ENCODE measurements around the gene SMYD3. TPM values are rescaled to one million over a fixed set of nuclear protein-coding genes. Genes with fewer than 3 reads are reported as not detected.

Gene SMYD3
- total RNA-seq, 1 donor from 2014 or later: 80.8 TPM

DNA sequence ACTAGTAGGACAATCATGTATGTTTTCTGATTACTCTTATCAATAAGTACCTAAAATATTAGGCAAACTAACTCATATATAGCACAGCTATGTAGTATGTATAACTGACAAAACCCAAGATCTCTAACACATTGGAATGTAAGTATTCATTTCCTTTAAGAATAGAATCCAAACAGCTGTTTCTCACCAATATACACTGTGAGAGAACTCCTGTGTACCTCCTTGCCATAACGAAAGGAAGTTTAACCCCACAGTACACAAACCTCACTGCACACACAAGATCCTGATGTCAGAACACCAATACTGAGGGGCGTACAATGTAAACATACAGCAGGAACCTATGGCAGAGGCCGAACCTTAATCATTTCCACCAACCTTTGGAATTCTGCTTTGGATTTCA, 113.0 kb downstream of the SMYD3 start:
- no peaks in the 10 kb centered on the region for H4K20me1 ChIP-seq (ENCODE audit: insufficient read depth, low read length)
- Mint-ChIP-seq H3K4me1 (ENCODE audit: low read depth, unreplicated experiment) (peaks cover 21% of the 10 kb centered on the region), H3K4me3 (ENCODE audit: unreplicated experiment) (no peak overlapping the region), H3K9me3 (ENCODE audit: unreplicated experiment) (peaks cover 15% of the 10 kb centered on the region), H3K27me3 (ENCODE audit: low read depth, unreplicated experiment) (no peaks in the 10 kb centered on the region), H3K36me3 (ENCODE audit: low read depth, unreplicated experiment) (peaks cover 19% of the 10 kb centered on the region), H3K27ac (ENCODE audit: unreplicated experiment) (no peak overlapping the region)
- FAIRE-seq (no peak), DNase-seq (ENCODE audit: low read depth) (no peak)
- H3K27me3 ChIP-seq (ENCODE audit: insufficient read depth, low read length): no peaks in the 10 kb centered on the region
- TF ChIP-seq EZH2 (IDR thresholded peaks at IDR 0.05; ENCODE audit: insufficient read depth, low read length): no peak
- H3K4me2 ChIP-seq (ENCODE audit: low read length): no peak overlapping the region
- peaks cover 3% of the 10 kb centered on the region for H3K9me3 ChIP-seq (ENCODE audit: insufficient read depth, low read depth, low read length)
- no peaks in the 10 kb centered on the region for H3K79me2 ChIP-seq (ENCODE audit: insufficient read depth, low read length)
- H2AFZ ChIP-seq (ENCODE audit: low read depth, low read length): no peak overlapping the region
- H3K36me3 ChIP-seq (ENCODE audit: insufficient read depth, low read length): no peaks in the 10 kb centered on the region
- no peaks in the 10 kb centered on the region for H3K4me1 ChIP-seq (ENCODE audit: insufficient read depth, low read length)
- H3K27ac ChIP-seq (ENCODE audit: low read depth, low read length): no peak overlapping the region
- no peak overlapping the region for H3K9ac ChIP-seq (ENCODE audit: low read length)
- H3K4me3 ChIP-seq (ENCODE audit: insufficient read depth, low read depth, low read length): no peak overlapping the region

- Mint-ChIP-seq H3K27ac (ENCODE audit: unreplicated experiment) (no peak overlapping the region), H3K27me3 (ENCODE audit: low read depth, unreplicated experiment) (no peaks in the 10 kb centered on the region), H3K36me3 (ENCODE audit: low read depth, unreplicated experiment) (peaks cover 17% of the 10 kb centered on the region), H3K4me1 (ENCODE audit: low read depth, unreplicated experiment) (peaks cover 5% of the 10 kb centered on the region), H3K9me3 (ENCODE audit: unreplicated experiment) (peaks cover 12% of the 10 kb centered on the region), H3K4me3 (ENCODE audit: unreplicated experiment) (no peak overlapping the region)
- TF ChIP-seq EZH2 (IDR thresholded peaks at IDR 0.05; ENCODE audit: insufficient read depth, low read length): no peak
- TF ChIP-seq CTCF (IDR thresholded peaks at IDR 0.05; ENCODE audit: insufficient read depth, low read depth, low read length): no peak
- H3K36me3 ChIP-seq (ENCODE audit: insufficient read depth, low read length): no peaks in the 10 kb centered on the region
- no peak for DNase-seq (ENCODE audit: low read depth)
- H4K20me1 ChIP-seq (ENCODE audit: insufficient read depth, low read length): no peaks in the 10 kb centered on the region
- peaks cover 3% of the 10 kb centered on the region for H3K9me3 ChIP-seq (ENCODE audit: insufficient read depth, low read depth, low read length)
- no peaks in the 10 kb centered on the region for H3K79me2 ChIP-seq (ENCODE audit: insufficient read depth, low read length)
- no peaks in the 10 kb centered on the region for H3K4me1 ChIP-seq (ENCODE audit: insufficient read depth, low read length)
- H3K4me2 ChIP-seq (ENCODE audit: low read length): no peak overlapping the region
- H2AFZ ChIP-seq (ENCODE audit: low read depth, low read length): no peak overlapping the region
- H3K4me3 ChIP-seq (ENCODE audit: insufficient read depth, low read depth, low read length): no peak overlapping the region
- no peak overlapping the region for H3K9ac ChIP-seq (ENCODE audit: low read length)
- FAIRE-seq: no peak
- no peak overlapping the region for H3K27ac ChIP-seq (ENCODE audit: low read depth, low read length)
- no peaks in the 10 kb centered on the region for H3K27me3 ChIP-seq (ENCODE audit: insufficient read depth, low read length)
These were observed 116.2 kb downstream of the SMYD3 start for GRCh38 chr1:246390855-246391254.

DNA sequence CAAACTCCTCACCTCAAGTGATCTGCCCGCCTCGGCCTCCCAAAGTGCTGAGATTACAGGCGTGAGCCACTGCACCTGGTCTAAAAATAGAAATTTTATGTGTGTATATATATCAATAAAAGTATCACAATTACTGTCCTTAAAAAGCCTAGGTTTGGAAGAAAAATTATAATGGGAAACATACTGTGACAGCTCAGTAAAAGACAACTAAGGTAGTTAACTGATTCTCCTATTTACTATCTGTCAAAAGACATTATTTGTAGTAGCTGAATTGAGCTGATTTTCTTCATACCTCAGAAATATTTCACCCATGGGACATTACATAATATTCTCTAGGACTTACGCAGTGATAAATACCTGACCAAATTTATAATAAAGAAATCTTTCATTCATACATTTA, 122.5 kb downstream of the SMYD3 start:
- no peak overlapping the region for H3K9ac ChIP-seq (ENCODE audit: low read length)
- no peak overlapping the region for H3K4me2 ChIP-seq (ENCODE audit: low read length)
- TF ChIP-seq EZH2 (IDR thresholded peaks at IDR 0.05; ENCODE audit: insufficient read depth, low read length): no peak
- H3K4me1 ChIP-seq (ENCODE audit: insufficient read depth, low read length): no peaks in the 10 kb centered on the region
- H3K9me3 Mint-ChIP-seq (ENCODE audit: unreplicated experiment): no peaks in the 10 kb centered on the region
- peaks cover 18% of the 10 kb centered on the region for H3K4me1 Mint-ChIP-seq (ENCODE audit: low read depth, unreplicated experiment)
- no peak overlapping the region for H3K27ac Mint-ChIP-seq (ENCODE audit: unreplicated experiment)
- peaks cover 4% of the 10 kb centered on the region for H3K36me3 Mint-ChIP-seq (ENCODE audit: low read depth, unreplicated experiment)
- no peaks in the 10 kb centered on the region for H3K27me3 Mint-ChIP-seq (ENCODE audit: low read depth, unreplicated experiment)
- no peaks in the 10 kb centered on the region for H3K9me3 ChIP-seq (ENCODE audit: insufficient read depth, low read depth, low read length)
- DNase-seq (ENCODE audit: low read depth): no peak
- H3K27ac ChIP-seq (ENCODE audit: low read depth, low read length): no peak overlapping the region
- FAIRE-seq: no peak
- peaks cover 9% of the 10 kb centered on the region for H3K79me2 ChIP-seq (ENCODE audit: insufficient read depth, low read length)
- H4K20me1 ChIP-seq (ENCODE audit: insufficient read depth, low read length): peaks cover 11% of the 10 kb centered on the region
- H3K36me3 ChIP-seq (ENCODE audit: insufficient read depth, low read length): no peaks in the 10 kb centered on the region
- H3K27me3 ChIP-seq (ENCODE audit: insufficient read depth, low read length): no peaks in the 10 kb centered on the region
- no peak overlapping the region for H2AFZ ChIP-seq (ENCODE audit: low read depth, low read length)
- H3K4me3 Mint-ChIP-seq (ENCODE audit: unreplicated experiment): no peak overlapping the region
- no peak overlapping the region for H3K4me3 ChIP-seq (ENCODE audit: insufficient read depth, low read depth, low read length)

All from astrocyte (in vitro differentiated cells and primary cell).